ENCODE data around the gene NR5A1. TPM values are rescaled to one million over a fixed set of nuclear protein-coding genes. Genes with fewer than 3 reads are reported as not detected.

NR5A1 gene
- total and polyA plus RNA-seq, 10 of the 15 experiments (the other 5 are each of a cell fraction or from before 2014, with no cell fraction given) = 0.06 to 0.24 (median 0.08) TPM; not detected in 5

GRCh38 chr9:124452326-124452725 is 54.9 kb downstream of the NR5A1 start:
- POLR2A ChIA-PET = no interaction called here
- SMC1A ChIA-PET (ENCODE audit: uncharacterized antibody, unreplicated experiment) = no interaction called here
- no peak for DNase-seq (ENCODE audit: low read depth, low spot score)
- 49% methylated on average over 19 of the region's 19 CpGs for WGBS (ENCODE audit: insufficient coverage, insufficient replicate concordance, low lambda C conversion rate, missing lambda C conversion rate)
- H4K20me1 ChIP-seq (ENCODE audit: control insufficient read depth, insufficient read depth) = no peaks in the 10 kb centered on the region
- no peak overlapping the region for H2AFZ ChIP-seq (ENCODE audit: control insufficient read depth, low read depth, low read length)
- H3K36me3 ChIP-seq (ENCODE audit: control insufficient read depth in 2 of 2, insufficient read depth in 2 of 2, low read length in 1 of 2) = no peaks in the 10 kb centered on the region
- in situ Hi-C loops (cut with MboI) = no loop called here
- no peak for ATAC-seq
- H3K79me2 ChIP-seq (ENCODE audit: control insufficient read depth, insufficient read depth, low read length) = no peaks in the 10 kb centered on the region
- RAD21 ChIA-PET (ENCODE audit: unreplicated experiment) = no interaction called here
- no peaks in the 10 kb centered on the region for H3K9me3 ChIP-seq (replicated peaks; ENCODE audit: control insufficient read depth, insufficient read depth, low read length)
- TF ChIP-seq DPF2 (IDR thresholded peaks at IDR 0.05) (no peak), ASH2L (IDR thresholded peaks at IDR 0.05; ENCODE audit: borderline replicate concordance, low read depth) (no peak), NR2C2 (IDR thresholded peaks at IDR 0.05; ENCODE audit: borderline replicate concordance, control insufficient read depth, insufficient read length, low read depth) (no peak), MYC (IDR thresholded peaks at IDR 0.05; ENCODE audit: insufficient read depth, insufficient read length, insufficient replicate concordance, low read length, severe bottlenecking) (no peak), CREM (IDR thresholded peaks at IDR 0.05; ENCODE audit: low read depth) (no peak), MTA3 (IDR thresholded peaks at IDR 0.05; ENCODE audit: borderline replicate concordance, low read length) (no peak), LARP7 (IDR thresholded peaks at IDR 0.05) (no peak), ELK1 (IDR thresholded peaks at IDR 0.05; ENCODE audit: low read depth, low read length) (no peak), ETV6 (conservative IDR thresholded peaks at IDR 0.05 in 1 of 2, IDR thresholded peaks at IDR 0.05 in 1 of 2; ENCODE audit: borderline replicate concordance in 1 of 2, low read depth in 1 of 2) (no peak), NR2C1 (IDR thresholded peaks at IDR 0.05) (no peak), SMC3 (IDR thresholded peaks at IDR 0.05; ENCODE audit: borderline replicate concordance, low read length) (no peak), CEBPB (IDR thresholded peaks at IDR 0.05; ENCODE audit: borderline replicate concordance in 1 of 2, low read depth in 2 of 2, low read length in 2 of 2) (no peak), GABPA (IDR thresholded peaks at IDR 0.05; ENCODE audit: low read depth) (no peak), PAX8 (IDR thresholded peaks at IDR 0.05) (no peak), MEF2B (IDR thresholded peaks at IDR 0.05; ENCODE audit: partially characterized antibody, poor library complexity, severe bottlenecking) (no peak), SRF (IDR thresholded peaks at IDR 0.05; ENCODE audit: low read depth in 2 of 2, low read length in 2 of 2) (no peak), SIN3A (IDR thresholded peaks at IDR 0.05; ENCODE audit: low read depth, low read length) (no peak), NFIC (IDR thresholded peaks at IDR 0.05; ENCODE audit: low read depth, low read length) (no peak), ATF2 (IDR thresholded peaks at IDR 0.05; ENCODE audit: low read length) (no peak)
- no TSS peak for BruUV-seq (replicated peaks)
- no peak overlapping the region for H3K27ac ChIP-seq (ENCODE audit: control insufficient read depth, insufficient read depth)
- H3K9ac ChIP-seq (ENCODE audit: control insufficient read depth, insufficient read depth, low read length) = no peak overlapping the region
- no peak for FAIRE-seq
- H3K4me3 ChIP-seq = no peak overlapping the region
- CTCF ChIA-PET = no interaction called here
- H3K4me1 ChIP-seq (ENCODE audit: control insufficient read depth, insufficient read depth, low read length) = no peaks in the 10 kb centered on the region
- intact Hi-C loops (cut with micrococcal nuclease; ENCODE audit: unreplicated experiment) = no loop called here
- no peak overlapping the region for H3K4me2 ChIP-seq (ENCODE audit: control insufficient read depth, insufficient read depth)
- peaks cover 5 to 9% of the 10 kb centered on the region in 2 experiments; a peak in 3 of 4 replicates for H3K27me3 ChIP-seq (replicated peaks in 1 of 2; ENCODE audit: control insufficient read depth in 2 of 2, insufficient read depth in 2 of 2, low read length in 1 of 2)
